Activated CD4-positive, alpha-beta T cell treated with anti-CD3 and anti-CD28 coated beads, Interleukin-2, amount 50 U/mL, for 4 hours (primary cell): ENCODE results near the gene SEC31A.
"Not testable (repeated sequence)": the region's sequence is repeated elsewhere in the genome, so short reads cannot be mapped to it uniquely, and the experiment has no call there.

Experiments used
- DNase-seq, 2 experiments: peaks; one replicate each; pipeline ENCODE4 v3.0.0-alpha.2; 2020

SEC31A gene

DNA sequence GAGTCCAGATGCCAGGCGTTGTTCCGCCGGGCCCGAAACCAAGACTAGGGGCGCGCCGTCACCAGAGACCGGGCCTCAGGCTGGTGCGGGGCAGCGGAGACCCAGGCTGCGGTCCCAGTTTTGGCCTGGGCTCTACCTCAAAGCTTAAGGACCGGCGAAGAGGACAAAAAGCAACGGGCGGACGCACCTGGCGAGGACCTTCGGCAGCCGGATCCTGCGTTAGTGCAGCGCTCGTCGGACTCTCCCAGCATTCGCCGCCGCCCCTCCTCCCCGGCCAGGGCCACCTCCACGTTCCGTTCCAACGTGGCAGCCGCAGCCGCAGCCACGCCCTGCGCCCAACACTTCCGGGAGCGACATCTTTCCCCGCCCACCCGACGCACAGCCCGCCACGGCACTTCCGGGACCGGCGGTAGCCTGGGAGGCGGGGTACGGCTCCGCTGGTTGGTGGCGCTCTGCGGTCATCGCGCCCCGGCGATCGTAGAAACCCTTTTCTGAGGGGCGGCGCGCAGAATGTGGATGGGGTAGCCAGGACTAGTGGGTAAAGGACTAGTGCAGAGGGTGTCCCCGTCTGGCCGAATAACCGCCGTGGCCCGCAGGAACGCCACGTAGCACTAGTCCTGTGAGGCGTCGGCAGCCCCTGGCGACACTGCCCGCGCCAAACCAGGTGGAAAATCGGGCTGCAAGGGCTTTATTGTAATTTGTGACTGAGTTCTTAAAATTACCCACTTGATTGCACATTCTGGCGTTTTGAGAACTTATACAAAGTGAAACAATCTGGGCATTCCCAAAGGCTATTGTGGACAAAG lies at the start of gene SEC31A:
Gene SEC31A (minus strand): TSS at position 253 of the 806 bp plus-strand sequence. CDS start 9,217 bp downstream, outside the sequence.
- DNase-seq: peak; percentile 94 to 95

DNA sequence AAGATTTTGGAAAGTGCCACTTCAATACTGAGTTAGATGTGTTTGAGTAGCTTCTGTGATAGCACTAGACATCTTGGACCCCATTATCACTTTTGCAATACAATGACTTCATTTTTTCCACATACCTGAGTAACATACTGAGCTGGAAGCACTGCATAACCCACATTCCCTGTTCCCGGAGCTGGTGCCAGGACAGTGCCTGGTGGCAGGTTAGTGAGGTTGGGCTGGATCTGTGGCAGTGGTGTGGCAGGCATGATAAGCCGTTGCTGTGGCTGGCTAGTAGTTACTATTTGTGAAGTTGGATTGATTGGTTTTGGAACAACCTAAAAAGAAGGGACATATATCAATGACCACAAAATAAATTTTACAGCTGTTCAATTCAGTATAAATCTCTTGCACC lies 48.5 kb upstream of the SEC31A start:
- DNase-seq: no peak

DNA sequence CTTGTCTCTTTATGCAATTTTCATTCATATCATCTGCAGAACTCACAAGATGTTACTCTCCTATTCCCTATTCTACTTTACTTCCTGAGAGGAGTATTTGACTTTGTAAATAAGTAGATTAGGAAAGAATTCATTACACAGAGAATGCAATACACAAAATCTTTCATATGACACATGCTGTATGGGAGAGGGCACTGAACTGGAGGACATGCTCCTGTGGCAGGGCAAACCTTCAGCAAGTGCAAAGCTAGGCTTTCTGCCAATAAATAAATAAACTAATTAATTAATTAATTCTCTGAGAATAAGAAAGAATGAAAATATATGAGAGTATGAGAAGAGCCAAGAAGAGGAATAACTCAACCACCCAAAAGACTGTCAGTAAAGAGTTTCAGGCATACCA lies 43.5 kb upstream of the SEC31A start:
- no peak for DNase-seq

GRCh38 chr4:82930848-82931755 lies 40.1 kb upstream of the SEC31A start:
- DNase-seq: no peak

DNA sequence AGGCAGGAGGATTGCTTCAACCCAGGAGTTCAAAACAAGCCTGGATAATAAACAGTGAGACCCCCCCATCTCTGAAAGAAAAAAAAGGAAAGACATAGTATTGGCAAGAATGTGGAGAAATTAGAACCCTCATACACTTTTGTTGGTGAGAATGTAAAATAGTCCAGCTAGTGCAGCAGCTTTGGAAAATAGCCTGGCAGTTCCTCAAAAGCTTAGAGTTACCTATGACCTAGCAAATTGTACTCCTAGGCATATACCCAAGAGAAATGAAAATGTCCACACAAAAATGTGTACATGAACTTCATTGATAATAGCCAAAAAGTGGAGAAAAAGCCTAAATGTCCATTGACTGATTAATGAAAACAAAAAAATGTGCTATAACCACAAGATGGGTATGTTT lies 30.8 kb upstream of the SEC31A start:
- DNase-seq: no peak

DNA sequence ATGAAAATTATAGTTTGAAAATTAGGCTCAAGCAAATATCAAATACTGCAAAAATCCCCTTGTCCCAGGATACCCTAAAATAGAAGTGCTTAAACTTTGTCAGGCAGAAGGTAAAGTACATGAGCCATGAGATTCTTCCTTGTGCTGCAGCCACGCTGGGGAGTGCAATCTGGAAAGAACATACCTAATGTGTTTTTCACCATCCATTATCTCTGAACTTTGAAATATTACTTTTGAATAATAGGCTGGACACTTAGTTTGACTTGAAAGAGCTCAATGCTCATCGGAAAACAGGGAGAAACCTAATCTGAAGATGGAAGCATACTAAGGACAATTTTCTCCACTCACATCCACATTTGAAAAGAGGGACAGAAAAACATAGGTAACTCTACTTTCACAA lies 28.4 kb upstream of the SEC31A start:
- DNase-seq: no peak

DNA sequence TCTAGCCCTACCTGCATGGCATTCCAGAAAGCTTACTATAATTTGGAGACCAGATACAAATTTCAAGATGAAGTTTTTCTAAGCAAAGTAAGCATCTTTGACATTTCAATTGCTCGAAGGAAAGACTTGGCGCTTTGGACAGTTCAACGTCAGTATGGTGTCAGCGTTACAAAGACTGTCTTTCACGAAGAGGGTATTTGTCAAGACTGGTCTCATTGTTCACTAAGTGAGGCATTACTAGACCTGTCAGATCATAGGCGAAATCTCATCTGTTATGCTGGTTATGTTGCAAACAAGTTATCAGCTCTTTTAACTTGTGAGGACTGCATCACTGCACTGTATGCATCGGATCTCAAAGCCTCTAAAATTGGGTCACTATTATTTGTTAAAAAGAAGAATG lies 27.1 kb upstream of the SEC31A start:
- DNase-seq: no peak

DNA sequence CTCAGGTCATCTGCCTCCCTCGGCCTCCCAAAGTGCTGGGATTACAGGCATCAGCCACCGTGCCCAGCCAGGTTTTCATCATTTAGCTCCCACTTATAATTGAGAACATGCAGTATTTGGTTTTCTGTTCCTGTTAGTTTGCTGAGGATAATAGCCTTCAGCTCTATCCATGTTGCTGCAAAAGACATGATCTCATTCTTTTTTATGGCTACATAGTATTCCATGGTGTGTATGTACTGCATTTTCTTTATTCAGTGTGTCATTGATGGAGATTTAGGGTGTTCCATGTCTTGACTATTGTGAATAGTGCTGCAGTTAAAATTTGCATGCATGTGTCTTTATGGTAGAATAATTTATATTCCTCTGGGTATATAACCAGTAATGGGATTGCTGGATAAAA lies 23.0 kb upstream of the SEC31A start:
- DNase-seq: not testable (repeated sequence)

DNA sequence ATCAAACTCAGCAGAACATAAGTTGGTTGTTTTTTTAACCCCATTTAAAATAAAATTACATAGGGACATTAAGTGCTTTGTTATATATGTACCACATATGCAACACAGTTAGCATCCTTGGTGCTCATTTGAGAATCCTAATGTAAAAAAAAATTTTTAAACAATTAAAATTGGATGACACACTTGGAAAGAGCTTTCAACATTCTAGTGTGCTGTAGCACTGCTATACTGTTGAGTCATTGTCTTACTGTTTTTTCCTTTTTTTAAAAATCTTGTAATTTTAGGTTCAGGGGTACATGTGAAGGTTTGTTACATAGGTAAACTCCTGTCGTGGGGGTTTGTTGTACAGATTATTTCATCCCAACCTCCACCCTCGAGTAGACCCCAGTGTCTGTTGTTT lies 22.4 kb upstream of the SEC31A start:
- DNase-seq: no peak

DNA sequence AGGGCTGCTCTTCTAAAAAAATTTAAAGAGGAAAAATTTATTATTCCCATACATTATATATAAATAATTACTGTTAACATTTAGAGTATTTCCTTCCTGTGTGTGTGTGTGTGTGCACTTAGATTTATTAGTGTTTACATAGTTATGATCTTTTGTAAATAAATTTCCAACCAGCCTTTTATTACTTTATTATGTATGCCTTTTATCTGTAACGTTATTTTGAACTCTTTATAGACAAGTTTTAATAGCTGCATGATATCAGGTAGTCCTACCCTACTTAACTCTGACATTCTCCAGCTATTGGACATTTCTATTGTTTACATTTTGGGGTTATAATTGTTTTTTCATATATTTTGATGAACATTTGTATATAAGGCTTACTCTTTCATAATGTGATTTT lies 18.4 kb upstream of the SEC31A start:
- no peak for DNase-seq

- DNase-seq: no peak
Measured at GRCh38 chr4:82906469-82906868, 15.5 kb upstream of the SEC31A start.

DNA sequence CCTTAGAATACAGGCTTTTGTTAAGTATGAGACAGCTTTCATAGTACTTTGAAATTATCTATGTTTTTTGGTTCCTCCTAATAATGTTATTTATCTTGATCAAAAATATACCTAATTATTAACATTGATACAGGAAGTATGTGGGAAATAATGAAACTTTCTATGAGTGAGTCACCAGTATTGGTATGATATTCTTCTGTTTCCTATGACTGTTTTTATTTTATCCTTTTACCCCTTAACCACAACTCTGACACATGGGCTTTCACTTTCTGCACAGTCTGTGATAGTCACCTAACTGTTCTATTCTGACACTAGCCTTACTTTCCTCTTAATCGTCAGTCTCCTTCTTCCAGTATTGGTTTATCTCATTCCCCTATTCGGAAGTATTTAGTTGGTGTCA lies 14.3 kb upstream of the SEC31A start:
- DNase-seq: peak; percentile 9 to 12

GRCh38 chr4:82903737-82904136 lies 12.8 kb upstream of the SEC31A start:
- DNase-seq: no peak

GRCh38 chr4:82901183-82901718 lies 10.3 kb upstream of the SEC31A start:
- DNase-seq: no peak

DNA sequence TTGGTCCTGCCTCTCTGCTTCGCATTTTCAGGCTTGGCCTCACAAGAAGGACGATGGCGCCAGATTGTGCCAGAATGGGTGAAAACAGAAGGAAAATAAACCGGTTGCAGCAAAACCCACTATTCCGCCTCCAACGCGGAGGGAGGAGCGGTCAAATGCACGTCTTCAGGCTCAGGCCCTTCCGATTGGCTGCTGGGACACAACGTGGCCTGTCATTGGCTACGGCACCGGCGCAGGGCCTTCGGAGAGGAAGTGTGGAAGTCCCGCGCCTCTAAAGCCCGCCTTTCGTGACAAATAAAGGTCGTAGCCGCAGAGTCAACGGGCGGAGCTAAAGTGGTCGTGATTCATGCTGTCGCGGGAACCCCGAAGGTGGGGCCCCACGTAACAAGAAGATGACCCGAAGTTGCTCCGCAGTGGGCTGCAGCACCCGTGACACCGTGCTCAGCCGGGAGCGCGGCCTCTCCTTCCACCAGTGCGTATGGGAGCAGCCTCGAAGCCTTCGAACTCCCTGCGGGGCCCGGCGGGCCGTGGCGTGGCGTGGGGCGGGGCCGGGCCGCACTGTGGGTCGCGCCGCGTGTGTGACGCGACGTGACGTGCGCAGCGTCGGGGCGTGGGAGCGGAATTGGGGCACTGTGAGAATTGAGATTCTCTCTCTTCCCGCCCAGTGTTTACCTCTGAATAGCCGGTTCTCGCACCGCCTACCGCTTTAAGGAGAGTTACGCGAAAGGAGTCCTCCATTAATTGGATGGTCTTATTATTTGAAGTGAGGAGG lies 9.6 kb upstream of the SEC31A start, which contains the start of gene THAP9:
Gene THAP9 (plus strand): TSS at position 325 of the 772 bp plus-strand sequence. CDS start 68 bp downstream, at position 393.
- peak; percentile 96 to 98 for DNase-seq

GRCh38 chr4:82900066-82900410 lies 9.1 kb upstream of the SEC31A start:
- no peak for DNase-seq

DNA sequence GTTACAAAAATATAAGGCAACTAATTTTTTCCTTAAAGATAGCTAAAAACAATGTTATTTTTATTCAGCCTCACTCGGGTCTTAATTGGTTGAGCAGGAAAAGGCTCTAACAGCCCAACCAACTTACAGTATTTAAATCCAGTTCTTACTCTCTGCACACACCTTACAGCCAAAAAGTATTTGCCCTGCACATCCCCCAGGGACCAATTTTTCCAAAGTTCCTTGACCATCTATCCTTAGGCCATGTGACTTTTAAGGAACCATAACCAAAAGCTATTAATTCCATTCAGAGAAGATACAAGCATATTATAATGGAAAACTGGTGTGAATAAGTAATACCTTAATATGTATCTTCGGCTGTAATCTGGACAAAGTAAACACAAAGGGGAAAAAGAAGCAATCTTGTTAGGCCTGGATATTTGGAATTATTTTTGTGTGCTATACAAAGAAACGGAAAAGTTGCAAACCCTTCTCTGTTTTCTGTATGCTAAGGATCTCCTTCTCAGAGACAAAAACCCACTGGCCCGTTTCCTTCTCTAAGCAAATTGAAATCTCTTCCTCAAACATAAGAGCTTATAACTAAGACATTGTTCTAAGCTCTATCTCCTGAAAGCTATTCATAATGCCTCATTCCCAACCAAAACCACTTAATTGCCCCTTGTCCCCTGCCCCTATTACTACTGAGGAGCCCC lies 8.6 kb upstream of the SEC31A start:
- no peak for DNase-seq

DNA sequence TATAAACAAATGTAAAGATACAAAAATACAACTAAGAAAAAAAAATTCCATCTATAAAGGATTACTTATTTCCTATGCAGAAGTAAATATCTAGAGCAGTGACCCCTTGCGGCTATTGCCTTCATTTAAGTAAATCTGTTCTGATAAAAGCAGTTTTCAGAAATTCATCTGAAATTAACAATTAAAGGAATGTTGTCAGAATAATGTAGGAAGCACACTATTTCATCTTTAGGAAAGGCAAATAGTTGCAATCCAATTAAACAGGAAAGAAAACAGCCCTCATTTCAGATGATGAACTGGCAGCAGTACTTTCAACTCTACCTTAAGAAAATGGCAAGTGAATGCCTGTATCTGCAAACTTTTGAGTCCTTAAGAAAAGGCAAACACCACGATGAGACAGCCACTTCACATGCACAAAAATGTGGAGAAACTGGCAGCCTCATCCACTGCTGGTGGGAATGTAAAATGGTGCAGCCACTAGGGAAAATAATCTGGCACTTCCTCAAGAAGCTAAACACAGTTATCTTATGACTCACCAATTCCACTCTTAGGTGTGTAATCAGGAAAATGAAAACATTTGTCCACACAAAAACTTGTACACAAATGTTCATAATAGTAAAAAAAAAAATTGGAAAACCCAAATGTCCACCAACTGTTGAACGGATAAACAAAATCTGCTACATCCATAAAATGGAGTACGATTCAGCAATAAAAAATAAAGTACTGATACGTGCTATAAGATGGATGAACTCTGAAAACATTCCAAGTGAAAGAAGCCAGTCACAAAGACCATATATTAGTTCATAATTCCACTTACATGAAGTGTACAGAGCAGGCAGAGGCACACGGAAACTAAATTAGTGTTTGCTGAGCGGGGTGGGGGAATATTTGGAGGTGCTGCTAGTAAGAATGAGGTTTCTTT lies 7.6 kb upstream of the SEC31A start:
- DNase-seq: no peak

DNA sequence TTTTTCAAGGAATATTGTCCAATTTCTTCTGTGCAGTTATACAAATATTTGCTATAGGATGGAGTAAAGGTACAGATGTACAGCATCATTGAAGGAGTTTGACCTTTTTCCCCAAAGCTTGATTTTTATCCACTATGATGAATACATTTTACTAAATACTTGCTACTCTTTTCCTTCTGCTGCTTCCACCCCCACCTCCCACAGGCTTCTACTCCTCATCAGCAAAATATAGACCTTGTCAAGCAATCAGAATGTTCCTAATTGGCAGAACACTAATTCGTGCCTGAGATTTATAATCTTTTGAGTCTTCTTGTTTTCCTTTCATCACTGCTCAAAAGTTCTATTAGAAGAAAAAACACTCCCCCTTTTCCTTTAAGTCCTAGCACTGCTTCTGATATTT lies 5.8 kb upstream of the SEC31A start:
- DNase-seq: no peak

GRCh38 chr4:82893942-82894341 lies 3.0 kb upstream of the SEC31A start:
- no peak for DNase-seq

GRCh38 chr4:82892467-82892802 lies 1.5 kb upstream of the SEC31A start:
- no peak for DNase-seq
